HG02884 (cell line): ENCODE results near the gene REXO2.

Experiments used
- ATAC-seq: cut with Tn5 transposase; IDR thresholded peaks from one replicate; pipeline ENCODE4 v1.9.1; 2021; ENCODE audit warnings: mild to moderate bottlenecking, moderate library complexity; ENCODE audit not compliant: unreplicated experiment

REXO2 gene

DNA sequence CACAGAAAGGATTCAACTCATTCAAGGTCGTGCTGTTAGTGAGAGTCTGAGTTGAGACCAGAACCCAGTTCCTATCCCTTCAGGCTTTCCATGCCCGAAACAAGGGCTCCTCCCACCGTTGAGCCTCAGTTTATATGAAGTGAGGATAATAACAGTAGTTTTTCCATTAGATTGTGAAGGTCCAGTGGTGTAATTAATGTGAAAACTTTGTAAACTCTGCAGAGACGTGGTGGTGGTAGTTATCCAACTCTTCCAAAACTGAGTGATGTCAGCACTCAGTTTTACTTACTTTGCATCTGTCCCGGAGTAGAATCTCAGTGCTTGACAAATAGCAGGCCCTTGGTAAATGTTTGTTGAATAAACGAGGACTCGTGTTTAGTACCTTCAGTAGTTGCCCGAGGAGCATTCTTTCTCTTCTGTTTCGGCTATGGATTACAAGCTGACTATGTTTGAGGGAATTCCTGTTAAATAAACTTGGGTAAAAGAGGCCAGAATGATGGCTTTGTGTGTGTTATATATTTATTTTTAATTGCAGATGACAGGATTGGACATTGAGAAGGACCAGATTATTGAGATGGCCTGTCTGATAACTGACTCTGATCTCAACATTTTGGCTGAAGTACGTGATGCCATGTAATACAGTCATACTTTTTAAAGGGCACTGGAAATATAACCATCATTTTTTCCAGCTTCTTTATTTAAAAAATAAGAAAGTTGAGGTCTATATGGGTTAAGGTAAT is 1.0 kb downstream of the REXO2 start:
- no peak for ATAC-seq

DNA sequence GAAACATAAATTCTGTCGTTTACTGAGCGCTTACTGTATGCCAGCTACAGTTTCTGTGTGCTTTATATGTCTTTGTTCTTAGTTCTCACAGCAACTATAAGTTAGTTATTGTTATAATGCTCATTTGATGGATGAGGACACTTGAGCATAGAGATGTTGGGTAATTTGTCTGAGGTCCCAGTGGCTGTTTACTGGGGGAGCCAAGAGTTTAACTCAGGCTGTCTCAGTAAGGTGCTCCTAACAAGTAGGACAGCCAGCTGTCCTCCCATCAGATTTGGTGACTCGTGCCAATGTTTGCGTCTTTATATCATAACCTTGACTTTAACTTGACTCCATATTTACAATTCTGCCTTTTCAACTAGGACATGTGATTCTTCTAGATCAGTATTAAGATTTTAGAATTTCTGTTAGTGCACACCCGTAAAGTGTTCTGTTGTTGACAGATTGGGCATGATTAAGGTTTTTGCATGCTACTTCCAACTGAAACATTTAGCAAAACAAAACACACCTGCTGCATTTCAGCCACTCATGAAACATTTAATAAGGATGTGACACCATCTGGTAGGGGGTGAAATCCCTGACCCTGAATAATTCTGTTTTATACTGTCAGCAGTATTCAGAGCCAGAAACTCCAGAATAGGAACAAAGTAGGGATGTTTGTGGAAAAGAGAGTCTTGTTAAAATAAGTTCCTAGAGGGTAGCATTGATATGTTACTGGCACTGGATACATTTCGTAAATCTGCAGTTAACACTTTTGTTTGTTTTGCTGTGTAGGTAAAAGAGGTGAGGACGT is 1.9 kb downstream of the REXO2 start:
- no peak for ATAC-seq

DNA sequence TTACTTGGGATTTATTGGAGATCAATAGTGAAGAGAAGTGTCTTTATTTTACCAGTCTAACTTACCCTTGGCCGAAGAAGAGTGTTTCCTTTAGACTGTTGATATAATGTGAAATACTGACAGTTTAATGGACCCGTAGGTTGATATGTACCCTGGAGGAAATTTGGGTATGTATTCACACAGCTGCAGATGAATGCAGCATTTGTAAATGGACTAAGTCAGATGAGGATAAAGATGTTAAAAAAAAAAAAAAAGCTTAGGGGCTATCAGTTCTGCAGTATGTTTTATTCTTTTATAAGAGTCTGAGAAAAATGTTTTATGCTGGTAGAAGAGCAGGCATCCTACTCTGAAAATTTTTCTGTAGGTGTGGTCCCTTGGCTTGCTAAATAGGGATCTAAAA is 2.7 kb downstream of the REXO2 start:
- no peak for ATAC-seq

DNA sequence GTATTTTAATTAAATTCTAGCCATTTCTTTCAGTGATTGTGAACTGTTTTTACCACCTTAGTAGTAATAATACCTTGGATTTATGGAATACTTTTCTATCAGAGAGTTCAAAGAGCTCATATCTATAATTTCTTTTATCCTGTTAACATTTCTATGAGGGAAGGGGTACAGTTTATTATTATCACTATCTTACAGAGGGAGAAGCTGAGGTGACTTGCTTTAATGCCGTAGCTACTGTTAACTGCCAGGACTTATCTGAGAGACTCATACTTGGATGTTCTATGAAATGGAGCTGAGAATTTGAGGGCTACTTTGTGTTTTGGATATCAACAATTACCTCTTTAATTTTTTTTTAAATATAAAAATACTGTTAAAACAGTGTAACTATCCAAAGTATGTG is 3.3 kb downstream of the REXO2 start:
- no peak for ATAC-seq

DNA sequence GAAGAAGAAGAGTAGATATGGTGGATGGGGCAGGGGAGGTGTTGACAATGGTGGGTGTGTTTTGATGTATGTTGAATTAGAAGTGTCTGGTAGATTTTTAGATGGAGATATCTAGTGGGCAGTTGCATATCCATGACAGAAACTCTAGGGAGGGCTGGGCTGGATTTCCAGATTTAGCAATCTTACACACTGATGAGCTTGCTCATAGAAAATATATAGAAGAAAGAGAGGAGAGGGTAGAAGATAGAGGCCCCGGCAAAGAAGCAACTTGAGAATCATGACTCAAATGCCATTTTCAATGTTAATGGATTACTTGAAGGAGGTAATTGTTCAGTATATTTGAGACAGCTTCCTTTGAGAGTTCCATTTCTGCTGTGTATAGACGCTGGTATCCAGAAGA is 8.2 kb downstream of the REXO2 start:
- ATAC-seq, result no peak

DNA sequence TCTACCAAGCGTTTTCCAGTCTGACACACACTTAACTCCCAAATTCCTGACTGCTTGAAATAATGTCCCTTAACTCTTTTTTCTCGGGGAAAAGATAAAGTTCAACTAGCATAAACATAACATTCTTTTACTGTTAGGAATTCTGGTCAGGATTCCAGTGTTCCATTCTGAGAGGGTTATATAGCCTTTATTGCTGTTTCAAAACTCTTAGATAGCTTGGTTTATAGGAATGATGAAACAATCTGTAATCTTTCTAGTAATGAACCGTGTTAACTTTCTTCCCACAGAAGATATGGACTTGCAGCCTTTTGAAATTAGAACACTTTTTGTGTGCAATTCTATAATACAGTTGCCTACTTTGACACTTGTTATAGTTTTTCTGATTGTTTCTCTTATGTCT is 8.6 kb downstream of the REXO2 start:
- no peak for ATAC-seq

DNA sequence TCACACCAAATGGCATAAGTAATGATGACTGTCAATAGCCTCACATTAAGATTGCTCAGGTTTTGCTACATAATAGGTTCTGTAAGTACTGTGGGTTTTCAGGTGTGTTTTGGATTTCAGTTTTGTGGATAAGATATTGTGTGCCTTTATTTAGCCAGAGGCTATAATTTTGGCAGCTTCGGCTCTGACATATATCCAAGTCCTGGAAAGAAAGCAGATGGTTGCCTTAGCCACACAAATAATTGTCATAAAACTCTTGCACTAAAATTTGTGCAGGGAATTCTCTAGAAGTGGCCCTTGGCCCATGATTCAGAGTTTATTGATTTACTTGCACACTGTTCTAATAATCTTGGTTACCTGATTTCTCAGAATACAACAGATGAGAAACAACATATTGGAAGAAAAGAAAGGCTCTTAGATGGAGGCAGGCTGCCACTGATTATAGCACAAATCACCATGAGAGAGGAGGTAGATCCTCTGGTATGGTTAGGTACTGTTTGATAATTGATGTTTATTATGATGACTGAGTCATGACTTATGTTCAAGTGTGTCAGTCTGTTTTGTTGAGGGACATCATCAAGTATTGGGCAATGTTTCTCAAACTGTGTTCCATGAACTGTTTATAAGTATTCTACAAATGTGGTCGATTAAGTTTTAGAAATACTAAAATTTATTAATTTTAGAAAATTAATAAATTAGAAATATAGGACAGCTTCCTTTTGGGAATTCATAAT is 9.6 kb downstream of the REXO2 start:
- ATAC-seq, result no peak

DNA sequence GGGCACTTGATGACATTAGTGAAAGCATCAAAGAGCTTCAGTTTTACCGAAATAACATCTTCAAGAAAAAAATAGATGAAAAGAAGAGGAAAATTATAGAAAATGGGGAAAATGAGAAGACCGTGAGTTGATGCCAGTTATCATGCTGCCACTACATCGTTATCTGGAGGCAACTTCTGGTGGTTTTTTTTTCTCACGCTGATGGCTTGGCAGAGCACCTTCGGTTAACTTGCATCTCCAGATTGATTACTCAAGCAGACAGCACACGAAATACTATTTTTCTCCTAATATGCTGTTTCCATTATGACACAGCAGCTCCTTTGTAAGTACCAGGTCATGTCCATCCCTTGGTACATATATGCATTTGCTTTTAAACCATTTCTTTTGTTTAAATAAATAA is 10.6 kb downstream of the REXO2 start:
- no peak for ATAC-seq

DNA sequence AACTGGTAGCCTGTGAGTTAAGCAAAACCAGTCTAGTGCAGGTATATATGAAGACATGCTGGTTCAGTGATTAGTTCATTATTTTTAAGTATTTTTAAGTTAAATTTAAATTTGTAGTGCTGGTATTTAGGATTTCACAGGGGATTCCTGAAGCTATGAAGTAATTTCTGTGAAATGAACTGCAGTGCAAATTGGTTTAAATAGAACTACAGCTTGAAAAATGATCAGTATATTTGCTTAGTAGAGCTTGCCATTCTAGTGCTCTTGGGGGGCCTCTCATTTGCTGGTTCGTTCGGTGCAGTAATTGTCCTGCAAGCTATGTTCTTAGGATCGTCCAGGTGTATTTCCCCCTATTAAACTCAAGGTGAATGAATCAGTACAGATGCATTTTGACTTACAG is 13.1 kb downstream of the REXO2 start:
- ATAC-seq, result no peak

DNA sequence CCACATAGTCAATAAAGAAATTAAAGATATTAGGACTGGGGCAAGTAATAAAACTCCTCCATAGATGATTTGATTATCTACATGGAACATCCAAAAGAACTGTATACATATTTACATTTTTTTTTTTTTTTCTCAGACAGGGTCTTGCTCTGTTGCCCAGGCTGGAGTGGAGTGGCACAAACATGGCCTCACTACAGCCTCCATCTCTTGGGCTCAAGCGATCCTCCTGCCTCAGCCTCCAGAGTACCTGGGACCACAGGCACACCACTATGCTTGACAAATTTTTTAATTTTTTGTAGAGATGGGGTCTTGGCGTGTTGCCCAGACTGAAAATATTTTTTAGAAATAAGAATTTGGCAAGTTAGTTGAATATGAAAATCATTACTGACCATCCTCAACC is 24.7 kb downstream of the REXO2 start:
- no peak for ATAC-seq

DNA sequence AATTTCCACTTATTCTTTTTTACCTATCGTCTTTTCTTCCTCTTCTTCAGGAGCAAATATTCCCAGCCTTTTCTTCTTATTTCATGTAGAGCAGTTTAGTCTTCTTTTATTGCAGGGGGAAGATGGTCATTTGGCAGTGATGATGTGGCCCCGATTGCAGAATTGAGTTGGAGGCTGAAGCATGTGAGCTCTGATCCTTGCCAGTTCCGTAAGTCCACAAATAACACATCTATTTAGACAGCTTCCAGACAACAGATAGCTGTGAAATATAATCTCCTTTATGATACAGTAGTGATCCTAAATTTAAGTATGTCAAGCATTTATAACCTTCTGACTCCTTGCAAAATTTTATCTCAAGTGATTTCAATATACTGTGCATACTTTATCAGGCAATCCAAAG is 27.5 kb downstream of the REXO2 start:
- no peak for ATAC-seq

DNA sequence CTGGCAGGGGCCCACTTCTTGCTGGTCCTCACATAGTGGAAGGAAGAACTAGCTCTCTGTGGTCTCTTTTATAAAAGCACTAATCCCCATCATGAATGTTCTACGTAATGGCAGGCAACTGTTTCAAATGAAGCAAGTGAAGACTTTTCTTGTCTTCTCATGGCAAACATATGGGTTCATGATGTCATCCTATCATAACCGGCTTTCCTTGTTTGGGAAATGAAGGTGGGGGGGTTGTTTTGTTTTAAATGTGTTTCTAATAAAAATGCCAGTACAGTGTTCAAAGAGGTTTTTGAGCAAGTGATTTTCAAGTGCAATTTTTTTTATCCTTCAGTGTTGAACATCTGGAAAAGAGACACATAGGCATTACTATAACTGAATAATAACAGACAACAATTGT is 33.4 kb downstream of the REXO2 start:
- no peak for ATAC-seq

DNA sequence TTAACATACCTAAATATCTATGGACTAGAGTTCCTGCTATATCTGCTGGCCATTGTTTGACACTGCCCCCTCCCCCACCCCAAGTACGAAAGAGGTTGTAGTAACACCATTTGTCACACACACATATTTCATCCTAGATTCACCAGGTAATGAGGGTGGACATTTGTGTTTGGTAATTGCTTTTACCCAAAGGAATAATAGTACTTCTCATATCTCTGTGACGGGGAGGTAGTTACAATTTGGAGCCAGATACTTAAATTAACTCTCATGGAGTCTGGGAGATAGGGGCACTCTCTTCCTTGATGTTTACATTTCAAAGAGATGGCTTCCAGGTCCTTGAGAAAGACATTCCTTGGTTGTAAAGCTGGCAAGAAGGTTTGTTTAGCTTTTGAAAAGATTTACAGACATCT is 38.7 kb downstream of the REXO2 start:
- ATAC-seq, result no peak

DNA sequence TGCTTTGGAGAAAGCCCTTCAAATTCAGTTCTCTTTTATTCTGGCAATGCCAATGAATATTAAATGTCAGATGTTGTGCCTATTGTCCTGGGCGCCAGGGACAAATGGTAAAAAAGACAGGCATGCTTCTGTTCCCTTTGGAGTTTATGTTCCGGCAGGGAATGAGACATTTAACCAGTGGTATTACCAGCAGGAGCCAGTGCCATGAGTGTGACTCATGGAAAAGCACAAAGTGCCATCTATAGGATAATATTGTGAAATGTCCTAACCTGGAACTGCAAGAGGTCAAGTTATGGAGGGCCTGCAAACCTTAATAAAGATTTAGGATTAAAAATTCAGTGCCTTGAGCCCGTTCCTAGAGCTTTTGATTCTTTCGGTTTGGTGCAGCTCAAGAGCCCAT is 39.5 kb downstream of the REXO2 start:
- no peak for ATAC-seq

DNA sequence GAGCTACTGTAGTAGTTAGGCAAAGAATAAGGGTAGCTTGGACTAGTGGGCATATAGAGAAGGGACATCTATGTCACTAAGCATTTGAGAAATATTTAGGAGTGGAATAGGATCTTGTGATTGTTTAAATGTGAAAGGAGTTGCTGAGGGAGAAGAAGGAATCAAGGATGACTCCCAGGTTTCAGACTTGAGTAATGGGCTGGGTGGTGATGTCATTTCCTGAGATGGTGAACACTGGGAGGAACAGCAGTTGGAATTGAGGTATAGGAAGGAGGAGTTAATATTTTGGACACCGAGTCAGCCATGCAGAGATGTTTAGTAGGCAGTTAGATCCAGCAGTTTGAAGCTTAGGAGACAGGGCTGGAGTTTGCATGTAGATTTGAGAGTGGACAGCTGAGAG is 40.1 kb downstream of the REXO2 start:
- no peak for ATAC-seq

DNA sequence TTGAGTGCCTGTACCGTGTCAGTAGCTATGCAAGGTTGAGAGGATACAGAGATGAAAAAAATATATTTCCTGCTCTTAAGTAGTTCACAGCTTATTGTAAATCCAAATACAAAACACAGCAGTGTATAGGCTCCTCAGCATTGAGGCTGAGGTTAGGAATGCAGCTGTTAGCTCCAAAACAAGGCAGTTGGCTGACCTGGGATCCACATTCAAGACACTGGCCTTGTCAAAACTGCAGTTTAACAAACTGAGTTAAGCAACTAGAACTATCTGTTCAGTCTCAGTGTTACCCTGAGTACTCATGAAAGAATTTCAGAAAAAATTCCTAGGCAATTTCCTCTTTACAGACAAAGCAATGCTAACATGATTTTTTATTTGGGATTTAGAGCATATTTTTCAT is 42.8 kb downstream of the REXO2 start:
- no peak for ATAC-seq

DNA sequence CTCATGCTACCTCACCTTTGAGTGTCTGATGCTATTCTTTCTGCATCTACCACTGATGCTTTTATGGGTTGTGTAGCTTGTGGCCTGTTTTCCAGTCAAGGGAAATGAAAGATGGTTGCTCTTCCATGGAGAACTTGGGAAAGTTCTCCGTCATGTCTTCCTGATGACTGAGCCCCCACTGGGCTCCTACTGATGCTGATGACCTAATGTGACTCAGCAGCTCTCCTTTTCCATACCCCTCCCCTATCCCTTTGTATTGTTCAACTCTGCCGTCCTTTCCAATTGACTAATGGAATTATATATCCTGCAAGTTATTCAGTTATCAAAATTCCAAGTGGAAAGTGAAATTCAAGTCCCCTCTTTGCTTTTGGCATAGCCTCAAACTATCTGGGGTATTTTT is 44.7 kb downstream of the REXO2 start:
- no peak for ATAC-seq

DNA sequence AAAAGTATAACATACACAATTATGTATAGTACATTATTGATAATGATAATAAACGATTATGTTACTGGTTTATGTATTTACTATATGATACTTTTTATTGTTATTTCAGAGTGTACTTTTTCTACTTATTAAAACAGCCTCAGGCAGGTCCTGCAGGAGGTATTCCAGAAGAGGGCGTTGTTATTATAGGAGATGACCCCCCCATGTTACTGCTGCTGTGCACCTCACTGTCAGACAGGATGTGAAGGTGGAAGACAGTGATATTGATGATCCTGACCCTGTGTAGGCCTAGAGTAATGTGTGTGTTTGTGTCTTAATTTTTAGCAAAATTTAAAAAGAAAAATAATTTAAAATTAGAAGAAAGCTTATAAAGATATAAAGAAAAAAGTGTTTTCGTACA is 57.6 kb downstream of the REXO2 start:
- no peak for ATAC-seq

DNA sequence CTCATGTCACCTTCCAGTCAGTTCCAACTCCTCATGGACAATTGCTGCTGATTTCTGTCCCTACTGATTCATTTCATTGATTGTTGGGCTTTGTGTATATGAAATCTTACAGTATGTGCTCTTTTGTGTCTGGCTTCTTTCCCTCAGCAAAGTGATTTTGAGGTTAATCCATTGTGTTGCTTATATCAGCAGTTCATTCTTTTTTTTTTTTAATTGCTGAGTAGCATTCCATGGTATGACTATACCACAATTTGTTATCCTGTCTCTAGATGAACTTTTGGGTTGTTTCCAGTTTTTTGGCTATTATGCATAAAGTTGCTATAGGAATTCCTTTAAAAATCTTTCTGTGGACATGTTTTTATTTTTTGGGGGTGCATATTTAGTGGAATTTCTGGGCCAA is 60.5 kb downstream of the REXO2 start:
- ATAC-seq, result no peak
